SK-N-MC (cell line): ENCODE measurements around the gene ARR3.

Experiments
- EZH2 ChIP-seq: fragments of 200-600 bp; sonication (generic); IDR thresholded peaks from one replicate; pipeline ENCODE4 v1.6.1; 2017; ENCODE audit warnings: antibody characterized with exemption
- FOXP2 ChIP-seq: optimal IDR thresholded peaks from 2 replicates; pipeline ENCODE3; 2011; ENCODE audit warnings: mild to moderate bottlenecking, moderate library complexity; ENCODE audit not compliant: insufficient read depth; ENCODE audit errors: extremely low read length, control extremely low read depth
- POLR2AphosphoS5 ChIP-seq: IDR thresholded peaks from 2 replicates; pipeline ENCODE4 v1.6.1; 2012; ENCODE audit warnings: mild to moderate bottlenecking, low read depth, low read length, borderline replicate concordance

GRCh38 chrX:70241501-70241900, 26.6 kb upstream of the ARR3 start:
- no peak for TF ChIP-seq EZH2
- TF ChIP-seq POLR2AphosphoS5 = no peak
- TF ChIP-seq FOXP2 = no peak
